A375 (cell line): ENCODE results near the gene IL17F. TPM values are rescaled to one million over a fixed set of nuclear protein-coding genes. Genes with fewer than 3 reads are reported as not detected.

Experiments used
- total RNA-seq: library from RNA; depleted of rRNA; stranded (reverse); fragments of >200 nt; shearing (Covaris generic); gene quantifications from 2 replicates; pipeline ENCODE4 v1.2.3, GENCODE V29; 2014; rRNA removed

The IL17F gene
- not detected in 2 replicates for total RNA-seq

GRCh38 chr6:52244400-52244799, at the start of gene IL17F:
Gene IL17F, minus strand, starts transcription at chr6:52244500. Its CDS starts 71 bp downstream, at chr6:52244429.

GRCh38 chr6:52284460-52285176, 40.3 kb upstream of the IL17F start, which contains the start of gene MCM3:
Gene MCM3, minus strand, starts transcription at chr6:52284742. Its CDS starts 68 bp downstream, at chr6:52284674.

Other genes starting within 250 kb of the IL17F start
- 0.03 and 0.04 TPM in 2 replicates for gene PKHD1, start 156.9 kb downstream of the IL17F start, total RNA-seq
- gene IL17A, start 58.1 kb downstream of the IL17F start, total RNA-seq: not detected in 2 replicates
- 139 and 164 TPM in 2 replicates for gene MCM3, start 40.2 kb upstream of the IL17F start, total RNA-seq
- 2.4 and 3.4 TPM in 2 replicates for gene PAQR8, start 117.7 kb upstream of the IL17F start, total RNA-seq
- 21.0 and 21.6 TPM in 2 replicates for gene EFHC1, start 175.8 kb upstream of the IL17F start, total RNA-seq